NCI-H748 treated with DMSO at 0.1 percent for 48 hours (cell line): ENCODE data around the gene MTHFD1.
"Not testable (repeated sequence)": the region's sequence is repeated elsewhere in the genome, so short reads cannot be mapped to it uniquely, and the experiment has no call there.

Source experiments
- DNase-seq: peaks from one replicate; lab custom pipeline; 2025; lab: John Stamatoyannopoulos, UW

MTHFD1 gene

DNA sequence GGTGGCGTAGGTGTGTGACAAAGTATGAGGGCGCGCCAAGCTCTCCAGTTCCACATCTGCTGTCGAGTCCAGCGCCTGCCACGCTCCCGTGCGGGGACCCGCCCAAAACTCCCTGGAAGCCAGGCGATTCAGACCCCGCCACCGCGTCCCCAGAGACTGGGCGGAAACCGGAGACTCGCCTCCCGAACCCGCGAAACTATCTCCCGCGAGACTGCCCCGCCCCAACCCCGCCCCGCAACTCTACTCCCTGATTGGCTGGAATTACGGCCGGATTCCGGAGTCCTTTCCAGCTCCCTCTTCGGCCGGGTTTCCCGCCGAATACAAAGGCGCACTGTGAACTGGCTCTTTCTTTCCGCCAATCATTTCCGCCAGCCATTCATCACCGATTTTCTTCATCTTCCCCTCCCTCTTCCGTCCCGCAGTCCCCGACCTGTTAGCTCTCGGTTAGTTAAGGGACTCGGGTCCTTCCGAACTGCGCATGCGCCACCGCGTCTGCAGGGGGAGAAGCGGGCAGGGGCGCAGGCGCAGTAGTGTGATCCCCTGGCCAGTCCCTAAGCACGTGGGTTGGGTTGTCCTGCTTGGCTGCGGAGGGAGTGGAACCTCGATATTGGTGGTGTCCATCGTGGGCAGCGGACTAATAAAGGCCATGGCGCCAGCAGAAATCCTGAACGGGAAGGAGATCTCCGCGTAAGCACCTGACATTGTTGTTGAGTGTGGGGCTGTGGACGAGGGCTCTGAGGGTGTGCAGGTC lies at the start of gene MTHFD1:
TSS of gene MTHFD1 (plus strand) at position 572 of the 751 bp plus-strand sequence. CDS start at position 647, 75 bp downstream.
- DNase-seq = peak; percentile 98

DNA sequence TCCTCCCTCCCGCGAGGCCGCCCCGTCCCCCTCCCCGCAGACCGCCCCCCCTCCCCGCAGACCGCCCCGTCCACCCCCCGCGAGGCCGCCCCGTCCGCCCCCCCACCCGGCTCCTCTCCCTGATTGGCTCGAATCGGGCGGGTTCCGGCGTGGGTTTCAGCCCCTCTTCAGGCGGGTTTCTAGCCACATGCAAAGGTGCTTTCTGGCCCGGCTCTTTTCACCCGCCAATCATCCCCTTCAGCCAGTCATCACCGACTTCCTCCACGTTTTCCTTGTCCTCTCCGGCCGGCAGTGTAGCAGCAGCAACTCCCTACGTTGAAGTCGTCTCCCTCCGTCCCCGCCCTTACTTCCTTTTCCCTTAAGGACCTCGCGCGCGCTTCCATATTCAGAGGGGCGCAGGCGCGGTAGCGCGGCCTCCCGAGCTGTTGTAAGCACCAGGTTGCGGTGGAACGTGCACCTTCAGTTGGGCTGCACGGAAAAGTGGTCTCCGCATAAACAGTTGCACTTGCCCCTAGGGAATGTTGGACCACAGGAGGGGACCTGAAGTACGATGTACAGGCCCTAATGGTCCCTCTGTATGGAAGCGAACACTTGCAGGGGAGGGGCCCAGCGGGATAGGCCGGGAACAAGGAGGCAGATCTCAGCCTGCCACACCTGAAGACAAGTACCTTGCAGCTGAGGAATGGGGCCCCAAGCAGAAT lies 49.4 kb upstream of the MTHFD1 start:
- peak; percentile 98 for DNase-seq

- DNase-seq = no peak
These were observed 47.5 kb upstream of the MTHFD1 start for GRCh38 chr14:64340560-64341196.

DNA sequence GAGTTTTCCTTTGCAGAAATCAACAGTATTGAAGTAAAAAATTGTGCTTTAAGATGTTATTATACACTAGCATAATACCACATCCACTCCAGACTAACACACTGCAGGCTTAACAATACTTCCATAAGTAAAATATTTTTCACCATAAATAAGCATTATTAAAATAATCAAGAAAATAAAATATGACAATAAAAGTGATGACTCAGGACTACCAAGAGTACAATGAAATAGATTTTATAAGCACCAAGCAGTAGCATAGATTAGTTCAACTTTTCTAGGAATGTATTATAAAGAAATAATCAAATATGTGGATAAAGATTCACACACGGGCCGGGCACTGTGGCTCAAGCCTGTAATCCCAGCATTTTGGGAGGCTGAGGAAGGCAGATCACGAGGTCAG lies 40.4 kb upstream of the MTHFD1 start:
- DNase-seq = no peak

DNA sequence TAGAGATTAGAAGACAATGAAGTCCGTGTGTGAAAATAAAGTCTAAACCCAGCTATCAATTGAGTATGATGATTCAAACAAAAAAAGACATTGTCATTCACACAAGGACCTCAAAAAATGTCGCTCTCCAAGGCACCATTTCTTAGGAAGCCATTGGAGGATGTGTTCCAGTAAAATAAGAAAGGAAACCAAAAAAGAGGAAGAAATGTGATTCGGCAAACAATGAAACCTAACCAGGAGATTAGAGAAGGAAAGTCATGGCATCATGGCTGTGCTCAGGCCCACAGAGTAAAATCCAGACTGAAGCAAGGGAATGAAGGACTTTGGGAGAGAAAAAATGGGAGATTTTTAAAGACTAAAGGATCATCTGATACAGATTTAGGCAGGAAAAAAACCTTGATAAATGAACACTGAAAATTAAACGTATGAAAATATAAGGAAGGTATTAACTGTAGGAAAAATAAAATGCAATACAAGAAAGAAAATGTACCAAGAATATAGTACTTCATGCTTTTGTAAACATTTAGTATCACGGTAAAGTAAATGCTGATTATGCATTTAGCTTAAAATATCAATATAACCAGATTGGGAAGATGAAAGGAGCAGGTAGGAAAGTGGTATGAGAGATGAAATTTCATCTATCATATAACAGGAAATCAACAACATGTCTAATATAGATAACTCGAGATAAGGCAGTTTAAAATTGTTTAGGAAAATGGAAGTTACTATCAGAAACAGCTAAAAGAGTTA lies 38.2 kb upstream of the MTHFD1 start:
- no peak for DNase-seq

DNA sequence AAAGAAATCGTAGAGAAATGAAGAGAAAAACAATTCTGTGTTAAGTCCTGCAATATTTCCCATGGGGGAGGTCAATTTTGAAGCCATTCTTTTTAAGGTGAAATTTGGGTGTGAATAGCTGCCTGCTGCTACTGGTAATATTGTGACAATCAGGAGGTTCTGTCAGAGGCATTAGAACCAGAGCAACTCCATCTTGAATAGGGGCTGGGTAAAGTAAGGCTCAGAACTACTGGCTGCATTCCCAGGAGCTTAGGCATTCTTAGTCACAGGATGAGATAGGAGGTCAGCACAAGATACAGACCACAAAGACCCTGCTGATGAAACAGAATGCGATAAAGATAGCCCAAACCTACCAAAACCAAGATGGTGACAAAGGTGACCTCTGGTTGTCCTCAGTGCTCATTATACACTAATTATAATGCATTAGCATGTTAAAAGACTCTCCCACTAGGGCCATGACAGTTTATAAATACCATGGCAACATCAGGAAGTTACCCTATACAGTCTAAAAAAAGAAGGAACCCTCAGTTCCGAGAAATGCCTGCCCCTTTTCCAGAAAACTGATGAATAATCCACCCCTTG lies 24.8 kb upstream of the MTHFD1 start:
- DNase-seq = no peak

- DNase-seq = no peak
These were observed 23.2 kb upstream of the MTHFD1 start for GRCh38 chr14:64364907-64365306.

DNA sequence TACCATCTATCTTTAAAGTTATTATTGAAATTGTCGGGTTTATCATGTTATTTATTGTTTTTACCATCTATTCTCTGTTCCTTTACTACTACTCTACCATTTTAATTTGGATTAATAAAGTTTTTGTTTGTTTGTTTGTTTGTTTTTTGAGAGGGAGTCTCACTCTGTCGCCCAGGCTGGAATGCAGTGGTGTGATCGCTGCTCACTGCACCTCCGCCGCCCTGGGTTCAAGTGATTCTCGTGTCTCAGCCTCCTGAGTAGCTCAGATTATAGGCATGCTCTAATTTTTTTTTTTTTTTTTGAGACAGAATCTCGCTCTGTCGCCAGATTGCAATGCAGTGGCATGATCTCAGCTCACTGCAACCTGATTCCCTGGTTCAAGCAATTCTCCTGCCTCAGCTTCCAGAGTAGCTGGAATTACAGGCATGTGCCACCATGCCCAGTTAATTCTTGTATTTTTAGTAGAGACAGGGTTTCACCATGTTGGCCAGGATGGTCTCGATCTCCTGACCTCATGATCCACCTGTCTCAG lies 22.7 kb upstream of the MTHFD1 start:
- DNase-seq = not testable (repeated sequence)

DNA sequence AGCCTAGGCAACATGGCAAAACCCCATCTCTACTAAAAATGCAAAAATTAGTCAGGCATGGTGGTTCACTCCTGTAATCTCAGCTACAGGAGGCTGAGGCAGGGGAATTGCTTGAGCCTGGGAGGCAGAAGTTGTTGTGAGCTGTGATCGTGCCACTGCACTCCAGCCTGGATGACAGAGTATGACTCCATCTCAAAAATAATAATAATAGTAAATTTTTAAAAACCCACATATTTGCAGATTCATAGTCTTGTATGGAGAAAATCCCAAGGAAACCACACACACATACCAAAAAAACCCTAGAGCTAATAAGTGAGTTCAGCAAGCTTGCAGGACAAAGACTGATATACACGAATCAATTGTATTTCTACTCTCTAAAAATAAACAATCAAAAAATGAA lies 19.0 kb upstream of the MTHFD1 start:
- no peak for DNase-seq

DNA sequence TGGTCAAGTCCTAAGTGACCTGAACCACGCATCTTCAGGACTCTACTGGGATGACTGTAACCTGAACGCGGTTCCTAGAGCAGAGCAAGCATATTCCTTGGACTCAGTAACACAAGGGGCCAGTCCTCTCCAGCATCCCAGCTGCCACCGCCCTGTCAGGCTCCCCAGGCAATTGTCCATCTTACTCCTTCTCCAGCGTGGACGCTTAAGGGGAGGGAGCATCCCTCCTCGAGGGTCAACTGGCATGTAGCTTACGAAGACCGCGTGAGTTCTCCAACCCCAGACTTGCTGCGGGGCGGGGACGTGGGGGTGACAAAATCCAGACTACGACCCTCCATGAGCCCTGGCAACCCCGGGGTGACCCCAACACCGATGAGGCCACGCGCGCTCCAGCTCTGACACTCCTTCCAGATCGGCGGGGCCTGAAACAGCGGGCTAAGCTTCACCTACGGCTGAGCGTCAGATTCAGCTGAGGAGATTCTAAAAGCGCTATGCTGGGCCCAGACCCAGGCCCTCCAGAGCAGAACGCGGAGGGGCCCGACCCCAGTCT lies 846 bp upstream of the MTHFD1 start:
- no peak for DNase-seq

DNA sequence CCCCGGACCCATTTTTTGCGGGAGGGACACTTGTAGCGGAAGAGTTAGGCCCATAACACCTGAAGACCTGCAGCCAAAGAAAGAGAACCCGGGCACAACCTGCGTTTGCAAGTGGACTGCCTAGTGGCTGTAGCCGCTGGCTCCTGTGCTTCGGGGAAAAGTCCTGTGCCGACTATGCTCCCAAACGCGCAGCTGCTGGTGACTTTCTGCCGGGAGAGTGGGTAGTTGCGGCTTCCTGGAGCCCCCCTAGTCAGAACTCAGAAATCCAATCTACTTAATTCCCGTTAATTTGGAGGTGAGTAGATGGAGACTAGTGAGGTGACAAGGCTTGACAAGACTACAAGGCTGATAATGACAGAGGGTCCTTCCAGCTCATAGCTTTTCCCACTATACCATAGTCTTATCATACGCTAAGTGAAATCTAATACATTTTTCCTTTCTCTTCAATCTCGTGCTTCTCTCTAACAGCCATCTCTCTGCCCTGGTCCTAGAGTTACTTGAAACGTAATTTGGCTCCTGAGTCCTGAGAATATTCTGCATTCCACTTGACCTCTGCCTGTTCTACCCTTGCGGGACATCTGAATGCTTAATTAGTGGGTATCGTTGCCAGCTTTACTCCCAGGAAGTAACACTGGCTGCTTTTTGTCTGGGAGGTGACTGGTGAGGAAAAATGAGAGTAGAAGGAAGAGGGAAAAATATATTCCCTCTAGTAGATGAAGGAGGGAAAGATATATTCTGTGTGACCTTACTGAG lies 556 bp downstream of the MTHFD1 start:
- DNase-seq = peak; percentile 47

- no peak for DNase-seq
These were observed 3.1 kb downstream of the MTHFD1 start for GRCh38 chr14:64391113-64391725.

DNA sequence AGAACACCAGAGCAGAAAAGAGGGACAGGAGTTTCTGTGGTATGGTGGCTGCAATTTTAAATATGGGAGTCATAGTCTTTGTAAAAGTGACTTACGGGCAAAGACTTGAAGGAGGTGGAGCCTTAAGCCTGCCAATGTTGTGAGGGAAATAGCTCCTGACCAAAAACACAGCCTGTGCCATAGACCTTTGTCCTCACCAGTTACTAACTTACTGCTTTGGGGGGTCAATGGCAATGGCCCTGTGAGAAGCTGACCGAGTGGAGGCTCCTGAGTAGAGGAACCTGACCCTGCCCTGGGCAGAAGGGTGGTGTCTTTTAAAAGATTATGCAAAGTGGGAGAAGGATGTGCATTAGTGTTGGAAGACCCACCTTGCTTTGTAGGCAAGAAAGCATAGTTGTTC lies 3.8 kb downstream of the MTHFD1 start:
- no peak for DNase-seq

DNA sequence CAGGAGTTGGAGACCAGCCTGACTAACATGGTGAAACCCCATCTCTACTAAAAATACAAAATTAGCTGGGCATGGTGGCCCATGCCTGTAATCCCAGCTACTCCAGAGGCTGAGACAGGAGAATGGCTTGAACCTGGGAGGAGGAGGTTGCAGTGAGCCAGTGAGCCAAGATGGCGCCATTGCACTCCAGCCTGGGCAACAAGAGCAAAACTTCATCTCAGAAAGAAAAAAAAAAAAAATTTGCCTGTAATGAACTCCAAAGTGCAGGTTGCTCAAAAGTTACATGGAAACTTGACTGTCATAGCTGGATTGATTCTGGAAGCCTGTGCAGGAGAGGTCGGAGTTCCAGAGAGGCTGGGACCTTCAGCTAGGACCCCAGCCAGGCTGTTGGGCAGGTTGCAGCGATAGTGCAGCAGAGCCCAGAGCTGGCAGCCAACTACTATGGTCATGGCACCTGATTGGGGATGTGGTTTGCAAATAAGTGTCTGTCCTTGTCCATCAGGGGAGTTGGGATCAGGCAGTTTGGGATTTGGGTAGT lies 5.1 kb downstream of the MTHFD1 start:
- not testable (repeated sequence) for DNase-seq

- no peak for DNase-seq
These were observed 6.3 kb downstream of the MTHFD1 start for GRCh38 chr14:64394423-64394822.

DNA sequence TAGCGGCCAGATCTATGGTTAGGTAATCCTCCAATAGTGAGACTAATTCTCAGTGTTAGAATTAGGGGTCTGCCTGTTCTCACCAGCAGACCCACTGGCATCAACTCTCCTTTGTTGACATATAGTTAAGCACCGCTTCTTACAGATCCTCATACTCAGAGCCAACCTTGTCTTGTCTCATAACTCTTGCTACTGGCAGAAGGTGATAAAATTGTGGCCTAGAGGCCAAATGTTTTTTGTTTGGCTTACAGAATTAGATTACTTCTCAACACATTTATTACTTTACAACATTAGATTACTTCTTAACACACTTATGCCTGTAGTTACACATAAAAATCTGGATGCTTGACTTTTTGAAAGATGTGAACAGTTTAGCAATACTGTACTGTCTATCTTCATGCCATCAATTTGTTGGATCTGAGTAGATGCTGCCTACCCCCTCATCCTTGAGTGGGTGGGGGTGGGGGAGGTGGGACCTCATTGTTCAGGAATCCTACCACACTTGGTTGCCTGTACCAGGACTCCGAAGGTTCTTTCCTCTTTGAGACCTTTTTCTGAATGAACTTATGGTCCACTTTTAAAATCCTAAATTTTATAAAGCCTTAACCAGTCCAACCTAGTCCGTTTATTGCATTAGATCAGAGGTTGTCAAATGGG lies 7.0 kb downstream of the MTHFD1 start:
- no peak for DNase-seq

GRCh38 chr14:64400829-64401459 lies 12.8 kb downstream of the MTHFD1 start:
- no peak for DNase-seq

- no peak for DNase-seq
These were observed 13.8 kb downstream of the MTHFD1 start for GRCh38 chr14:64401949-64402348.

- DNase-seq = no peak
These were observed 17.1 kb downstream of the MTHFD1 start for GRCh38 chr14:64405295-64405694.
